Testis (tissue), 3 donors: ENCODE measurements around the gene RPS14. TPM values are rescaled to one million over a fixed set of nuclear protein-coding genes. Genes with fewer than 3 reads are reported as not detected.

ENCODE experiments used
- DNase-seq: peaks from one replicate; pipeline ENCODE4 v3.0.0-alpha.2; 2019
- H3K27ac ChIP-seq, 2 donors: fragments of 200-600 bp; sonication (generic); one replicate each; pipeline ENCODE4 v1.5.1; 2019
- H3K27me3 ChIP-seq: fragments of 200-600 bp; sonication (generic); one replicate; pipeline ENCODE4 v1.5.1; 2019
- H3K36me3 ChIP-seq: fragments of 200-600 bp; sonication (generic); one replicate; pipeline ENCODE4 v1.5.1; 2017; ENCODE audit warnings: low read depth; ENCODE audit errors: missing control alignments
- H3K4me1 ChIP-seq: fragments of 200-600 bp; sonication (generic); one replicate; pipeline ENCODE4 v1.5.1; 2019
- H3K4me3 ChIP-seq, 2 donors: fragments of 200-600 bp; sonication (generic); one replicate each; pipeline ENCODE4 v1.5.1; 2017 to 2019
- H3K9me3 ChIP-seq: fragments of 200-600 bp; sonication (generic); one replicate; pipeline ENCODE4 v1.5.1; 2017
- POLR2A ChIP-seq: fragments of 450-650 bp; IDR thresholded peaks from one replicate; pipeline ENCODE4 v1.6.1; 2017; ENCODE audit warnings: antibody characterized with exemption, mild to moderate bottlenecking, moderate library complexity
- WGBS, 2 donors: methylation state at CpG; one replicate each; pipeline ENCODE4 v1.1.5; 2018; 5-methylcytosine and 5-hydroxymethylcytosine counted together
- intact Hi-C: fragments of 100-400 bp; cut with DNase I; formaldehyde crosslinking; loops from one replicate; pipeline ENCODE4 v1.15.1; 2023; ENCODE audit warnings: low total_unique reads
- polyA plus RNA-seq: library from polyadenylated mRNA; stranded (reverse); fragments of 350-450 nt; fragmentation: Illumina TruSeq; extraction: RNeasy Lipid Tissue Mini Kit (QIAGEN cat#74804); gene quantifications from one replicate; pipeline ENCODE4 v1.2.3, GENCODE V29; 2014; ENCODE audit warnings: low read depth, low replicate concordance; ENCODE audit not compliant: insufficient read depth
- total RNA-seq, 2 donors: library from RNA; depleted of rRNA; stranded (reverse); fragments of >200 nt; gene quantifications; one replicate each; pipeline ENCODE4 v1.2.3, GENCODE V29; 2016
- TF ChIP-seq, protein P1 (sequence below), 3 experiments: fragments of 450-650 bp in 2 of 3; fragments of 200-600 bp in 1 of 3; sonication (generic) in 1 of 3; IDR thresholded peaks; one replicate each; pipeline ENCODE4 v1.5.1; 2016 to 2019; ENCODE audit warnings: antibody characterized with exemption in 3 of 3, mild to moderate bottlenecking in 2 of 3, moderate library complexity in 1 of 3

RPS14 gene
- total and polyA plus RNA-seq, 3 donors from 2014 or later = 781 to 1,273 (median 1,234) TPM

GRCh38 chr5:150392680-150393079, 56.9 kb downstream of the RPS14 start:
- Histone ChIP-seq H3K9me3 (no peaks in the 10 kb centered on the region), H3K4me3 (no peak overlapping the region), H3K36me3 (no peaks in the 10 kb centered on the region), H3K27me3 (no peaks in the 10 kb centered on the region), H3K27ac (no peak overlapping the region), H3K4me1 (no peaks in the 10 kb centered on the region)
- 86 to 96% methylated on average over 5 to 7 of the region's 7 CpGs for WGBS, 2 donors
- no peak for DNase-seq
- intact Hi-C loops = no loop called here
- TF ChIP-seq POLR2A = no peak
- TF ChIP-seq, protein P1, sequence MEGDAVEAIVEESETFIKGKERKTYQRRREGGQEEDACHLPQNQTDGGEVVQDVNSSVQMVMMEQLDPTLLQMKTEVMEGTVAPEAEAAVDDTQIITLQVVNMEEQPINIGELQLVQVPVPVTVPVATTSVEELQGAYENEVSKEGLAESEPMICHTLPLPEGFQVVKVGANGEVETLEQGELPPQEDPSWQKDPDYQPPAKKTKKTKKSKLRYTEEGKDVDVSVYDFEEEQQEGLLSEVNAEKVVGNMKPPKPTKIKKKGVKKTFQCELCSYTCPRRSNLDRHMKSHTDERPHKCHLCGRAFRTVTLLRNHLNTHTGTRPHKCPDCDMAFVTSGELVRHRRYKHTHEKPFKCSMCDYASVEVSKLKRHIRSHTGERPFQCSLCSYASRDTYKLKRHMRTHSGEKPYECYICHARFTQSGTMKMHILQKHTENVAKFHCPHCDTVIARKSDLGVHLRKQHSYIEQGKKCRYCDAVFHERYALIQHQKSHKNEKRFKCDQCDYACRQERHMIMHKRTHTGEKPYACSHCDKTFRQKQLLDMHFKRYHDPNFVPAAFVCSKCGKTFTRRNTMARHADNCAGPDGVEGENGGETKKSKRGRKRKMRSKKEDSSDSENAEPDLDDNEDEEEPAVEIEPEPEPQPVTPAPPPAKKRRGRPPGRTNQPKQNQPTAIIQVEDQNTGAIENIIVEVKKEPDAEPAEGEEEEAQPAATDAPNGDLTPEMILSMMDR (IDR thresholded peaks at IDR 0.05) = no peak

Other genes with a start within 250 kb of the RPS14 start
- gene CAMK2A, start 160.0 kb downstream of the RPS14 start, total RNA-seq = under 1 TPM; 0.24 to 0.25 TPM
- 0.70 TPM for gene CAMK2A, start 160.0 kb downstream of the RPS14 start, polyA plus RNA-seq
- under 1 TPM; 0.79 to 0.93 TPM for gene ARSI, start 146.8 kb downstream of the RPS14 start, total RNA-seq
- 0.92 TPM for gene ARSI, start 146.8 kb downstream of the RPS14 start, polyA plus RNA-seq
- gene TCOF1, start 92.0 kb downstream of the RPS14 start, total RNA-seq = 10 to 100 TPM; 46.6 to 52.8 TPM
- gene TCOF1, start 92.0 kb downstream of the RPS14 start, polyA plus RNA-seq = 22.9 TPM
- gene CD74, start 36.8 kb downstream of the RPS14 start, total RNA-seq = 100 to 1,000 TPM; 137 to 223 TPM
- 1,318 TPM for gene CD74, start 36.8 kb downstream of the RPS14 start, polyA plus RNA-seq
- gene NDST1, start 58.4 kb upstream of the RPS14 start, total RNA-seq = 100 to 1,000 TPM; 167 to 174 TPM
- 55.0 TPM for gene NDST1, start 58.4 kb upstream of the RPS14 start, polyA plus RNA-seq
- gene SYNPO, start 190.9 kb upstream of the RPS14 start, total RNA-seq = 10 to 100 TPM; 49.1 to 53.2 TPM
- gene SYNPO, start 190.9 kb upstream of the RPS14 start, polyA plus RNA-seq = 52.2 TPM
- 10 to 100 TPM; 12.0 to 12.7 TPM for gene MYOZ3, start 211.5 kb upstream of the RPS14 start, total RNA-seq
- gene MYOZ3, start 211.5 kb upstream of the RPS14 start, polyA plus RNA-seq = 10.4 TPM